GM19099 (cell line): ENCODE data around the gene PTPN1.

Source experiments
- POLR2A ChIP-seq: IDR thresholded peaks from 3 replicates; pipeline ENCODE4 v1.6.1; 2011; ENCODE audit warnings: low read depth; ENCODE audit not compliant: insufficient read length; ENCODE audit errors: extremely low read depth

The PTPN1 gene

DNA sequence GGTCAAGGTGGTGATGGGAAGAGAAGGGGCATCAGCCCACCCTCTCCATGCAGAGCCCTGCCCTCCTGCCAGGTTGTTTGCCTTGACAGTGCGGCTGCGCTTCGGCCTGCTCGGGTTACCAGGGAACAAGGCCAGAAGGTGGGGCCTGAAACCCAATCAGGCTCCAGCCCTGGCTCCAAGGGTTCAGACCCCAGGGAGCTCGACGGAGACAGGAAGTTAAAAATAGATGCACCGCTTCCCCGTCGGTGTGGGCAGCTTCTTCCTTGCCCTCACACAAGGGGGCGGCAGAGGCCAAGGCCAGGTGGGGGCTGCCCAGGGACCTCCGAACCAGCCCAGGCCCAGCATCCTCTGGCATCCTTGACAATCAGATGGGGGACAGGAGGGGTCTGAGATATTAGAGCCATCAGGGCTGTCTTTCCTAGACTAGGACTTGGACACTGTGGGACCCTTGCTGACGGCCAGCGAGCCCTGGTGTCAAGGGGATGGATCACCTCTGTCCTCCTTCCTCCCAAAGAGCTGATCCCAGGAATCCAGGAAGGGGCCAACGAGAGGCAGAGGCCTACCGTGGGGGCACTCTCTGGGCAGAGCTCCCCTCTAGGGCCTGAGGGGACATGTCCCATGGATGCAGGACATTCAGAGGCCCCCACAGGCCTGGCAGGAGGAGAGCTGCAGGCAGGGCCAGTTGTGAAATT lies 115.9 kb downstream of the PTPN1 start:
- TF ChIP-seq POLR2A, result no peak

GRCh38 chr20:50627747-50628146 lies 117.6 kb downstream of the PTPN1 start:
- no peak for TF ChIP-seq POLR2A

- TF ChIP-seq POLR2A, result no peak
These were observed 118.1 kb downstream of the PTPN1 start for GRCh38 chr20:50628332-50628731.

DNA sequence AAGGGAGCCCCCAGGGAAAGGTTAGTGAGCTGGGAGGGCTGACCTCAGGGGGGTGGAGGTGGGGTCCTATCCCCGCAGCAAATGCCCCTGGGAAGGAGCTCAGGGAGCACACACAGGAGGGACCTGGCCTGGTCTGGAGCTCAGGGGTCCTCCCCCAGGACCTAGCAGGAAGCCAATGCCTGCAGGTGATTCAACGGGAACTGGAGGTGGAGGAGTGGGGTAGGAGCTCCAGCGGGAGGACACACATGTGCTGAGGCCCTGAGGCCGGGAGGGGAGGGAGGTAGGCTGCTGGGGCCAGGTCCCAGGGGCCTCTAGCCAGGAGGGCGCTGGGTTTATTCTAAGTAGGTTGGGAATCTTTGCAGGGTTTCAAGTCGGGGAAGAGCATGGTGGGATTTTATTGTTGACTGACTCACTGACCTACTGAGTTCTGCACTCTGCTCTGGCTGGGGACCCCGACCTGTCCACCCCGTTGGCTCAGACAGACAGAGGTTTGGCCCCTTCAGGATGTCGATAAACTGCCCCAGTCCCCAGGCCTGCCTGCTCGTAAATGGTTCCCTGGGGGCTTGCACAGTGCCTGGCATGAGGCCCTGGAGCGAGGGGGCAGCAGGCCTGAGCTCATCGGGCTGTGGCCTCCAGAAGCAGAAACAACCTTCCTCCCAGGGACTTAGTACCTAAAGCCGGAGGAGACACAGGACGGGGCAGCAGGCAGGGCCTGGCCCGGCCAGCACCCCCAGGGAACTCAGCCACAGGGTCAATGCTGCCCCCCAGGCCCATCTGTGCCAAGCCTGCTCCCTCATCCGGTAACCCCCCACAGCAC lies 118.9 kb downstream of the PTPN1 start:
- TF ChIP-seq POLR2A, result no peak

GRCh38 chr20:50629670-50630045 lies 119.5 kb downstream of the PTPN1 start:
- TF ChIP-seq POLR2A, result no peak

DNA sequence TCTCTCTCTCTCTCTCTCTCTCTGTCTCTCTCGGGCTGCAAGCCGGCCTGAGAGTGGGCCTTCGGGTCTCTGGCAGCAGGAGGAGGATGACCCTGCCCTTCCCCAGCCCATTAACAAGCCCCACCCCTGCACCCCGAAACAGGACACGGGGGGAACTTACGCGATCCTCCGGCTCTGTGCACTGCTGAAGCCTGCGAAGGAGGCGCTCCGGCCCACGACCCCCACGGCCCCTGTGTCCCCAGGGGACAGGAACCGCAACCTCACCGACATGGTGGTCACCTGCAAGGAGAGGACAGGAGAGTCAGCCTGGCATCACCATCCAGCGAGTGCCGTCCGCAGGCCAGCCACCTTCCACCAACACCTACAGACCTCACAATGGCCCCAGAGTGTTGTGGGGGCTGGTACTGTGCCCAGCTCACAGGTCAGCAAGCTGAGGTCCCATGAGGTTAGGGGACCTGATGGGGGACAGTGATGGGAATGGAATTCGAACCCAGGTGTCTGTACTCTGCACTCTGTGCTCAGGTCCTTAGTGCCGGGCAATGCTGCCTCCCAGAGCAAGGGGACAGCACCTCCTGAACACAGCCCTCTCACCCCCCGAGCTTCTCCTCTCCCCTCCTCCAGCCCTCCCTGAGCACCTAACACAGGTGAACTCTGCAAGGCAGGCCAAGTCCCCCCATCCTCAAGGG lies 120.5 kb downstream of the PTPN1 start:
- TF ChIP-seq POLR2A, result no peak

DNA sequence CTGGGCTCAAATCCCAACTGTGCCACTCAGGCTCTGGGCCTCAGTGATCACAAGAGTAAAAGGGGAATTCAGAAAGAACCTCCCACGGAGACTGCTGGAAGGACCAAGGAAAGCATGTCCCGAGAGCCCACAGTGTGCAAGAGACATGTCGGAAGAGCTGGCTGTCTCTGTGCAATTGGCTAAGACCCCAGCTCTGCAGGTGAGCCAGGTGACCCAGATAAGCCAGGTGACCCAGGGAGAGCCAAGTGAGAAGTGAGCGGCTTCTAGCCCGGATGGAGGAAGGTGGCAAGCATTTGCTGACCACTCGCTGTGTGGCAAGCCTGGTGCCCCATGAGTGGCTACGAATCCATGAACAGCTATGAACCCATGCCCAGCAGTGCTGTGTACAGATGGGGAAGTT lies 122.1 kb downstream of the PTPN1 start:
- TF ChIP-seq POLR2A, result no peak

DNA sequence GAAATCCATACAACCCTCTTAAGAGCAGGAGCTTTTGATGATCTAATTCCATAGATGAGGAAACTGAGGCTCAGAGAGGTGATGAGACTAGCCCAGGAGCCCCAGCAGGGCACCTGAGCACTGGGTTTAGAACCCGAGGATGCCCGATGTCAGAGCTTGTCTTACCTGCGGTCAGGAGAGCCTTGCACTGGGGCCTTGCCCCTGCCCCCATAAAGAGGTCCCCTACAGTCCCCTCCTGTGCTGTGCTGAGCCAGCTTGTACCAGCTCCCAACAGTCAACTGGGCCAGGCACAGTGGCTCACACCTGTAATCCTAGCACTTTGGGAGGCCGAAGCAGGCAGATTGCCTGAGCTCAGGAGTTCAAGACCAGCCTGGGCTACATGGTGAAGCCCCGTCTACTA lies 122.5 kb downstream of the PTPN1 start:
- TF ChIP-seq POLR2A, result no peak

DNA sequence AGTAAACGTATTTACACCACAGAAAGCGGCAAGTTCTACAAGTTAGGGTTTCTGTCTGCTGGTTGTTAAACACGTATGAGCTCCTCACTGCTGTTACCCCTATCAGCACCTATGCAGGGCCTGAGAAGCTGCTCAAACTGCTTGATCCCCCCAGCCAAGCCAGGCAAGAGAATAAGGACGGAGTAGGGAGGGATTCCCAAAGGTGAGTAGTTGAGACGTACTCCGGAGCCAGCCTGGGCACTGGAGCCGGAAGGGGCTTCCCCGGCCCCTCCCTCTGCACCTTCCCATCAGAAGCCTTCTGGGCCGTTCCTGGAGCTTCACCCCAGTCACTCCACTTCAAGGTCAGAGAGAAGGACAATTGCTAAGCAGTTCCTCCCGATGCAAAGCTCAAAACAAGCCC lies 123.2 kb downstream of the PTPN1 start:
- TF ChIP-seq POLR2A, result no peak

DNA sequence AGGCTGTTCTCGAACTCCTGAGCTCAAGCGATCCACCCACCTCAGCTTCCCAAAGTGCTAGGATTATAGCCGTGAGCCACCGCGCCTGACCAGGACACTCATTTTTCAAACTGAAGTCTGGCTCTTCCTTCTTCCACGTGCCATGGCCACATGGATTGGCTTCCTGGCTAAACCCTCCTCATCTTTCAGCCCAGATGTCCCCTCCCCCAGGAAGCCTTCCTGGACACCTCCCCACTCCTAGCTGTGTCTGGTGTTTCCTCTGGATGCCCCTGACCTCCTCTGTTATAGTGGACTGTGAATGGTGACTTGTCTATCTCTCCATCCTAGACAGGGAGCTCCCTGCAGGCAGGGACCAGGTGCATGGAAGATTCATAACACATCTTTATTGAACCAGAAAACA lies 124.0 kb downstream of the PTPN1 start:
- no peak for TF ChIP-seq POLR2A
